Naive B cell (primary cell): ENCODE data around the gene TAAR8. TPM values are rescaled to one million over a fixed set of nuclear protein-coding genes. Genes with fewer than 3 reads are reported as not detected.
A peak's percentile ranks its signal among the peaks of the same experiment; 100 is the strongest.
"Not testable (repeated sequence)": the region's sequence is repeated elsewhere in the genome, so short reads cannot be mapped to it uniquely, and the experiment has no call there.

Source experiments
- ATAC-seq, 2 donors: fragments of 150-1000 bp; cut with Tn5 transposase; 2 replicates each; pipeline ENCODE4 v1.10.0; 2021; ENCODE audit warnings: low read depth in 2 of 2, mild to moderate bottlenecking in 2 of 2, moderate library complexity in 2 of 2
- DNase-seq: peaks from one replicate; pipeline ENCODE4 v3.0.0; 2022
- H3K27ac Mint-ChIP-seq, 6 donors: one replicate each; pipeline ENCODE4 v1.8.0; 2020 to 2022; ENCODE audit warnings: mild to moderate bottlenecking in 6 of 6, mixed read lengths in 6 of 6, moderate library complexity in 5 of 6, inconsistent platforms in 2 of 6
- H3K27me3 Mint-ChIP-seq, 3 donors: one replicate each; pipeline ENCODE4 v1.8.0; 2021 to 2022; ENCODE audit warnings: mixed read lengths in 3 of 3, mild to moderate bottlenecking in 1 of 3
- H3K36me3 Mint-ChIP-seq, 2 donors: one replicate each; pipeline ENCODE4 v1.8.0; 2020 to 2022; ENCODE audit warnings: mixed read lengths in 2 of 2, inconsistent platforms in 1 of 2, mild to moderate bottlenecking in 1 of 2
- H3K4me1 Mint-ChIP-seq, 3 donors: one replicate each; pipeline ENCODE4 v1.8.0; 2020 to 2022; ENCODE audit warnings: mixed read lengths in 3 of 3, inconsistent platforms in 1 of 3, mild to moderate bottlenecking in 1 of 3, moderate library complexity in 1 of 3
- H3K4me3 Mint-ChIP-seq, 8 donors: one replicate each; pipeline ENCODE4 v1.8.0; 2020 to 2022; ENCODE audit warnings: mild to moderate bottlenecking in 8 of 8, mixed read lengths in 8 of 8, moderate library complexity in 8 of 8, inconsistent platforms in 2 of 8
- H3K9me3 Mint-ChIP-seq, 7 donors: one replicate each; pipeline ENCODE4 v1.8.0; 2020 to 2022; ENCODE audit warnings: mixed read lengths in 7 of 7, mild to moderate bottlenecking in 5 of 7, inconsistent platforms in 2 of 7, moderate library complexity in 1 of 7
- polyA plus RNA-seq, 6 donors: library from polyadenylated mRNA; unstranded; fragments of 300-500 nt; fragmentation: Illumina TruSeq; gene quantifications; one replicate each; pipeline ENCODE4 v1.2.3, GENCODE V29; 2021; ENCODE audit warnings: low read depth in 6 of 6

TAAR8 gene
- polyA plus RNA-seq, 6 donors from 2014 or later: not detected

DNA sequence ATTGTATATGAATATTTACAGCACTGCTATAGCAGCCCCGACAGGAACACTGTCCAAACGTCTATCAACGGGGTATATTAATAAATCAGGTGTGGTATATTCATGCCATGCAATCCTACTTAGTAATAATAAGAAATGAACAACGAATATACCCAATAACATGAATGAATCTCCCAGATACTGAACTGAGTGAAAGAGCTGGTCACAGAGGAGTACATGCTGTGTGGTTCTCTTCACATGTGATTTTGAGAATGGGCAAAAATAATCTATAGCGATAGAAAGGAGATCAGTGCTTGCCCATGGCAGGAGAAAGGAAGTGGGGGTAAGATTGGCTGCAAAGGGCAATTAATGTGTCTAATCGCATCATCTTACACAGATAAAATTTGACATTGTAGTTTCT lies 13.9 kb downstream of the TAAR8 start:
- peaks cover 6 to 42% (median 19%) of the 10 kb centered on the region in 3 donors for H3K27me3 Mint-ChIP-seq
- ATAC-seq (no peak), DNase-seq (no peak)
- H3K27ac Mint-ChIP-seq: no peak overlapping the region
- no peaks in the 10 kb centered on the region for H3K4me1 Mint-ChIP-seq
- H3K36me3 Mint-ChIP-seq: no peaks in the 10 kb centered on the region
- H3K9me3 Mint-ChIP-seq: no peaks in the 10 kb centered on the region
- H3K4me3 Mint-ChIP-seq: no peak overlapping the region

GRCh38 chr6:132567566-132567965 lies 15.1 kb downstream of the TAAR8 start:
- Mint-ChIP-seq H3K4me1 (no peaks in the 10 kb centered on the region), H3K4me3 (no peak overlapping the region), H3K27me3 (peaks cover 11 to 39% (median 23%) of the 10 kb centered on the region in 3 donors), H3K9me3 (no peaks in the 10 kb centered on the region), H3K27ac (no peak overlapping the region), H3K36me3 (no peaks in the 10 kb centered on the region)
- DNase-seq (no peak), ATAC-seq (no peak)

DNA sequence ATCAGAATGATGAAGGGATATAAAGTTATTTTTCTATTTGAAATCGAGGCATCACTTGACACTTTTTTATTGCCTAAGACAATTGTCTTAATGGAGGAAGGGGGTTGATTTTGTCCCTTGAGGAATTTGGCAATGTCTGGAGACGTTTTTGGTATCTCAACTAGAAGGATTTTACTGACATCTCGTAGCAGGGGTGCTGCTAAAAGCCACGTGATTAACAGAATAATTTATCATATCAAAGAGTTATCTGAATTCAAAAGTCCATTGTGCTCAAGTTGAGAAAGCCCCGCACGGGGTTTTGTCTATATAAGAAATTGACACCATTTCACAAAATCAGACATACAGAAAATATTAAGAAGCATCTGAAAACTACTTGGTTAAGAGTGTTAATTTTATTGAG lies 16.1 kb downstream of the TAAR8 start:
- H3K4me1 Mint-ChIP-seq: no peaks in the 10 kb centered on the region
- H3K36me3 Mint-ChIP-seq: no peaks in the 10 kb centered on the region
- ATAC-seq (no peak), DNase-seq (no peak)
- no peak overlapping the region for H3K4me3 Mint-ChIP-seq
- H3K27ac Mint-ChIP-seq: no peak overlapping the region
- H3K9me3 Mint-ChIP-seq: no peaks in the 10 kb centered on the region
- H3K27me3 Mint-ChIP-seq: peaks cover 9 to 40% (median 27%) of the 10 kb centered on the region in 3 donors

DNA sequence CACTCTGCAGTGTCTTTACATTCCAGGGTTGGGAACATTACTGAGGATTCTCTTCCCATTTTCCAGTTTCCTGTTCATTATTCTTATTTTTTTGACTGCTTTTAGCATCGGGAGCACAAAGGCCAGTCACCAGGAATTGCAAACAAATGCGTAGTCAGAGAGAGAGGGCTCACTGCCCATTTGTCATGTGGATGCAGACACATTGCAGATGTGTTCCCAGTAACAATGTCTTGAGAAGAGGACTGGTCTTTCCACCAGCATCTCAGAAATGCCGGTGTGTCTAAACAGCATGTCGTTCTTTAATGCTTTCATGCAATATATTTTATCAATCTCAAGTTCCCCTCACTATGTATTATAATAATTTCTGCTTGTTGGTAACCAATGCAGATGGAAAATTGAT lies 16.7 kb downstream of the TAAR8 start:
- no peaks in the 10 kb centered on the region for H3K4me1 Mint-ChIP-seq
- DNase-seq (no peak), ATAC-seq (no peak)
- H3K27me3 Mint-ChIP-seq: peaks cover 11 to 45% (median 33%) of the 10 kb centered on the region in 3 donors
- H3K4me3 Mint-ChIP-seq: no peak overlapping the region
- H3K36me3 Mint-ChIP-seq: no peaks in the 10 kb centered on the region
- H3K9me3 Mint-ChIP-seq: no peaks in the 10 kb centered on the region
- H3K27ac Mint-ChIP-seq: no peak overlapping the region

DNA sequence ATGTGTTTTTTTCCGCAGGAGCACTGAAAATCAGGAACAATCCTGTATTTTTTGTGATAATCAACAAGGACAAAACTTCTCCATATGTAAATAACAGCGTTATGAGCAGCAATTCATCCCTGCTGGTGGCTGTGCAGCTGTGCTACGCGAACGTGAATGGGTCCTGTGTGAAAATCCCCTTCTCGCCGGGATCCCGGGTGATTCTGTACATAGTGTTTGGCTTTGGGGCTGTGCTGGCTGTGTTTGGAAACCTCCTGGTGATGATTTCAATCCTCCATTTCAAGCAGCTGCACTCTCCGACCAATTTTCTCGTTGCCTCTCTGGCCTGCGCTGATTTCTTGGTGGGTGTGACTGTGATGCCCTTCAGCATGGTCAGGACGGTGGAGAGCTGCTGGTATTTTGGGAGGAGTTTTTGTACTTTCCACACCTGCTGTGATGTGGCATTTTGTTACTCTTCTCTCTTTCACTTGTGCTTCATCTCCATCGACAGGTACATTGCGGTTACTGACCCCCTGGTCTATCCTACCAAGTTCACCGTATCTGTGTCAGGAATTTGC lies 17.8 kb downstream of the TAAR8 start, which contains the start of gene TAAR6:
TAAR6 (plus strand) TSS at position 102 of the 557 bp plus-strand sequence; CDS start at position 102, 0 bp downstream.
- no peaks in the 10 kb centered on the region for H3K36me3 Mint-ChIP-seq
- no peak within 1 kb of the TSS for H3K4me3 Mint-ChIP-seq
- no peak for DNase-seq
- H3K27ac Mint-ChIP-seq: no peak within 1 kb of the TSS
- no peaks in the 10 kb centered on the region for H3K9me3 Mint-ChIP-seq
- H3K27me3 Mint-ChIP-seq: peaks cover 16 to 40% (median 36%) of the 10 kb centered on the region in 3 donors
- no peak for ATAC-seq
- H3K4me1 Mint-ChIP-seq: no peaks in the 10 kb centered on the region

DNA sequence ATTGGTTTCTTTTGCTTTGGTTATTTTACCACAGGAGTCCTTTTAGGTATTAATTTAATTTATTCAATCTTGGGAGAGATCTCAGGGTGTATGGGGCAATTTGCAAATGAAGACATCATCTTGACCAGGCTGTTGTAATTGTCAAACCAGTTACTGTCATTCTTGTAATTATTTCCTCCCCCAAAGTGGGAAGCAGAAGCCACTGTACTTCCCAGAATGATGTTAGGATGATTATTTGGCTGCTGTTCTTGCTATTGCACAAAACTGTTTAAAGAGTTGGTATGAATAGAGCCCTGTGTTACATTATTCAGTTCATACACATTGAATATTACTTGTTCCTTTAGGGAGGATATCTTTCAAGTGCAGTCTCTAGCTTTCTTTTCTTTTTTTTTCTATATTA lies 19.3 kb downstream of the TAAR8 start:
- H3K4me1 Mint-ChIP-seq: no peaks in the 10 kb centered on the region
- H3K27me3 Mint-ChIP-seq: peaks cover 18 to 40% (median 36%) of the 10 kb centered on the region in 3 donors
- no peak overlapping the region for H3K4me3 Mint-ChIP-seq
- peaks cover 0 to 2% (median 0%) of the 10 kb centered on the region in 7 donors for H3K9me3 Mint-ChIP-seq
- ATAC-seq: no peak
- no peak for DNase-seq
- H3K36me3 Mint-ChIP-seq: no peaks in the 10 kb centered on the region
- no peak overlapping the region for H3K27ac Mint-ChIP-seq

DNA sequence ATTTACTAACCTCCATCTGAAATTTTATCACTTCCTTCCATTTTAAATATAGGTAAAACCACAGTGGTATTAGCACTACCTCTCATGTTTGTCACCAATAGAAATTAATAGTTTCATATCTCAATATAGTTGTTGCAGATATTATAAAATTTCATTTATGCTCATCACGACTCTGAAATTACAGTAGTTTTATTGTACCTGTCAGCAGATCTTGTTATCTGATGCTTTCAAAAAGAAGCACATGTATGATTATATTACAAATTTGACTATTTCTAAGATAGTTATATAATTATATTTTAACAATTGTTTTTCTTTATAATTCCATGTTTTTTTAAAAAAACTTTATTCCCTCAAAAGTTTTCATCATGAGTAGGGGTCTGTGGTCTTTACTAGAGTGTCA lies 32.2 kb downstream of the TAAR8 start:
- no peak overlapping the region for H3K27ac Mint-ChIP-seq
- no peaks in the 10 kb centered on the region for H3K4me1 Mint-ChIP-seq
- no peak for DNase-seq
- peaks cover 10 to 56% (median 39%) of the 10 kb centered on the region in 3 donors for H3K27me3 Mint-ChIP-seq
- H3K4me3 Mint-ChIP-seq: no peak overlapping the region
- no peak for ATAC-seq
- peaks cover 0 to 5% (median 2%) of the 10 kb centered on the region in 7 donors for H3K9me3 Mint-ChIP-seq
- no peaks in the 10 kb centered on the region for H3K36me3 Mint-ChIP-seq

DNA sequence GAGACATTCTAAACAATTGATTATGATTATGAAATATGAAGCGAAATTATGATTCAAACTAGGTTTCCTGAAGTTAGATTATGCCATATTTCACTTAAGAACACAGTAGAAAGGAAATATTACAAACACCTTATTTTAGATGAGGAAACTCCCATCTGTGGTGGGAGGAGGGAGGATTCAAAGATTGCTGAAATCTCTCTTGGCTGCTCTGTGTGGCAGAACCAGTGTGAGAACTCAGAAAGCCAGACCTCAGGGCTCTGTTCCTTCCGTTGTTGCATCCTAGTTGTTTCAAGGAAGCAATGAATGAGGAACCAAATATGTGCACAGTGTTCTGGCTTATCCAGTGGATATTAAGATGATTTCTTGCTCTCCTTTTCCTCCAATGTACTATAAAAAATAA lies 35.0 kb downstream of the TAAR8 start:
- Mint-ChIP-seq H3K4me3 (no peak overlapping the region), H3K4me1 (no peaks in the 10 kb centered on the region), H3K9me3 (peaks cover 0 to 5% (median 0%) of the 10 kb centered on the region in 7 donors), H3K27ac (no peak overlapping the region), H3K36me3 (no peaks in the 10 kb centered on the region), H3K27me3 (peaks cover 15 to 40% (median 28%) of the 10 kb centered on the region in 3 donors)
- ATAC-seq (no peak), DNase-seq (no peak)

DNA sequence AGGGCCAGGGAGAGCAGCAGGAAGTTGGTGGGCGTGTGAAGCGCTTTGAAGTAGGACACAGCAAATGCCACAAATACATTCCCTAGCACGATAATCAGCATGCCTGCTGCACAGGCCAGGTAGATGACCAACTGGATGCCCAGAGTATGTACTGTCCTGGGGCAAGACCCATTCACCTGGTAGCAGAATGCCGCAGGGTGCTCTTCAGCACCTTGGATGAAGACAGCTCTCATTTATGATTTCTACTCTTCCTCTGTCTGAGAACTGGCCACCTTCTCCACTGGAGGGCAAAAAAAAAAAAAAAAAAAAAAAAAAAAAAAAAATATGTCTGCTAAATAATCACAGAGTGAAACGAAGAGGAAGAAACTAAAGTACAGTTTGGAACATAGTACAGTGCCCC lies 37.0 kb downstream of the TAAR8 start, which contains the start of gene TAAR5:
TAAR5 (minus strand) TSS at position 288 of the 400 bp plus-strand sequence; CDS start at position 233, 55 bp downstream.
- Mint-ChIP-seq H3K4me3 (no peak within 1 kb of the TSS), H3K9me3 (peaks cover 0 to 5% (median 0%) of the 10 kb centered on the region in 7 donors), H3K27ac (peak within 1 kb of the TSS in 1 of 6 donors; percentile 65)

GRCh38 chr6:132590362-132590761 lies 37.9 kb downstream of the TAAR8 start:
- H3K27ac Mint-ChIP-seq: no peak overlapping the region
- no peaks in the 10 kb centered on the region for H3K36me3 Mint-ChIP-seq
- no peak overlapping the region for H3K4me3 Mint-ChIP-seq
- DNase-seq: no peak
- H3K9me3 Mint-ChIP-seq: peaks cover 0 to 5% (median 0%) of the 10 kb centered on the region in 7 donors
- peaks cover 3 to 6% (median 6%) of the 10 kb centered on the region in 3 donors for H3K4me1 Mint-ChIP-seq
- H3K27me3 Mint-ChIP-seq: peaks cover 15 to 30% (median 16%) of the 10 kb centered on the region in 3 donors
- ATAC-seq: no peak

More for the DNA sequence above, 37.0 kb downstream of the TAAR8 start, which contains the start of gene TAAR5:
- H3K27me3 Mint-ChIP-seq: peaks cover 15 to 27% (median 19%) of the 10 kb centered on the region in 3 donors
- no peaks in the 10 kb centered on the region for H3K36me3 Mint-ChIP-seq
- no peak for DNase-seq
- peaks cover 3 to 6% (median 6%) of the 10 kb centered on the region in 3 donors for H3K4me1 Mint-ChIP-seq
- no peak for ATAC-seq

GRCh38 chr6:132592855-132593254 lies 40.4 kb downstream of the TAAR8 start:
- H3K27me3 Mint-ChIP-seq: peaks cover 5 to 19% (median 11%) of the 10 kb centered on the region in 3 donors
- DNase-seq (no peak), ATAC-seq (peak in 1 of 2 donors; percentile 14)
- H3K4me1 Mint-ChIP-seq: peaks cover 3 to 6% (median 6%) of the 10 kb centered on the region in 3 donors
- H3K36me3 Mint-ChIP-seq: no peaks in the 10 kb centered on the region
- peak overlapping the region in 1 of 6 donors; percentile 50 for H3K27ac Mint-ChIP-seq
- no peak overlapping the region for H3K4me3 Mint-ChIP-seq
- H3K9me3 Mint-ChIP-seq: no peaks in the 10 kb centered on the region

DNA sequence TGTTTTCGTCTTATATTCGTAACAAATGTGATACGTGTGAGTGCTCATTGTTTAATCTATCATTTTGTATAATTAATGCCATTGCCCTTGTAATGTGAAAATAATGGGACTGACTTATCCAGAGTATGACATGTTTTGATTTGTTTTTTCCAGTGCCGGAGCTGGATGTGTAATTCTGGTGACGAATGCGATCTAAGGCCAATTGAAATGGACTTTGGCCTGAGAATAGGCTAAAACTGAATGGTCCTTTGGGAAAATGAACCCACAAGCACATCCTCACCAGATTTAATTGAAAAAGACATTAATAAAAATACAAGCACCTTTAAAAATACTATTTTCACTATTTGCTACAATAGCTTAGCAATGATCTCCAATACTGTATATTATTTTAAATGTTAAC lies 43.7 kb downstream of the TAAR8 start:
- DNase-seq (no peak), ATAC-seq (no peak)
- Mint-ChIP-seq H3K4me3 (no peak overlapping the region), H3K27me3 (peaks cover 10 to 22% (median 13%) of the 10 kb centered on the region in 3 donors), H3K27ac (no peak overlapping the region), H3K36me3 (peaks cover 0 to 6% of the 10 kb centered on the region in 2 donors), H3K4me1 (peaks cover 3 to 6% (median 6%) of the 10 kb centered on the region in 3 donors), H3K9me3 (no peaks in the 10 kb centered on the region)

GRCh38 chr6:132598473-132598872 lies 46.0 kb downstream of the TAAR8 start:
- H3K36me3 Mint-ChIP-seq: peaks cover 0 to 6% of the 10 kb centered on the region in 2 donors
- H3K9me3 Mint-ChIP-seq: no peaks in the 10 kb centered on the region
- ATAC-seq (peak in 1 of 2 donors; percentile 27), DNase-seq (no peak)
- H3K27ac Mint-ChIP-seq: no peak overlapping the region
- H3K27me3 Mint-ChIP-seq: peaks cover 9 to 22% (median 13%) of the 10 kb centered on the region in 3 donors
- H3K4me1 Mint-ChIP-seq: no peaks in the 10 kb centered on the region
- no peak overlapping the region for H3K4me3 Mint-ChIP-seq

- H3K9me3 Mint-ChIP-seq, H3K4me3 Mint-ChIP-seq, H3K36me3 Mint-ChIP-seq, H3K27ac Mint-ChIP-seq, H3K4me1 Mint-ChIP-seq, ATAC-seq, DNase-seq: not testable (repeated sequence)
- H3K27me3 Mint-ChIP-seq: peaks cover 9 to 20% (median 14%) of the 10 kb centered on the region in 3 donors
Observed at GRCh38 chr6:132600900-132601299, 48.4 kb downstream of the TAAR8 start.
